ENCODE data around the gene FAM168A.

Gene FAM168A

GRCh38 chr11:73416786-73417185 lies 181.1 kb downstream of the FAM168A start:
- no peak for DNase-seq

- DNase-seq, result no peak
These were observed 181.9 kb downstream of the FAM168A start for GRCh38 chr11:73415854-73416615.

GRCh38 chr11:73414977-73415651 lies 182.8 kb downstream of the FAM168A start:
- DNase-seq, result no peak

- no peak for DNase-seq
These were observed 184.7 kb downstream of the FAM168A start for GRCh38 chr11:73413256-73413655.

GRCh38 chr11:73412308-73412707 lies 185.6 kb downstream of the FAM168A start:
- DNase-seq, result peak; percentile 72

- no peak for DNase-seq
These were observed 186.9 kb downstream of the FAM168A start for GRCh38 chr11:73411031-73411430.

GRCh38 chr11:73410627-73411026 lies 187.3 kb downstream of the FAM168A start:
- no peak for DNase-seq

GRCh38 chr11:73409431-73409830 lies 188.5 kb downstream of the FAM168A start:
- no peak for DNase-seq

GRCh38 chr11:73406619-73407018 lies 191.3 kb downstream of the FAM168A start:
- no peak for DNase-seq

GRCh38 chr11:73406131-73406530 lies 191.8 kb downstream of the FAM168A start:
- DNase-seq, result no peak

GRCh38 chr11:73405146-73405510 lies 192.8 kb downstream of the FAM168A start:
- DNase-seq, result no peak

- no peak for DNase-seq
These were observed 193.3 kb downstream of the FAM168A start for GRCh38 chr11:73404506-73405145.

GRCh38 chr11:73404048-73404447 lies 193.9 kb downstream of the FAM168A start:
- DNase-seq, result peak; percentile 83

GRCh38 chr11:73403541-73403940 lies 194.4 kb downstream of the FAM168A start:
- no peak for DNase-seq

GRCh38 chr11:73402834-73403185 lies 195.1 kb downstream of the FAM168A start:
- DNase-seq, result peak; percentile 75

- no peak for DNase-seq
These were observed 195.7 kb downstream of the FAM168A start for GRCh38 chr11:73401924-73402833.

GRCh38 chr11:73401217-73401923 lies 196.5 kb downstream of the FAM168A start:
- DNase-seq, result no peak

GRCh38 chr11:73400293-73400692 lies 197.6 kb downstream of the FAM168A start:
- no peak for DNase-seq

GRCh38 chr11:73399636-73400035 lies 198.3 kb downstream of the FAM168A start:
- no peak for DNase-seq

GRCh38 chr11:73399159-73399590 lies 198.7 kb downstream of the FAM168A start:
- DNase-seq, result no peak

- no peak for DNase-seq
These were observed 199.2 kb downstream of the FAM168A start for GRCh38 chr11:73398721-73399120.

GRCh38 chr11:73398132-73398526 lies 199.8 kb downstream of the FAM168A start:
- no peak for DNase-seq

All from DMS53 (cell line).